Cortex of kidney (tissue), 1 donor: ENCODE results near the gene CALML4.

Experiments
- DNase-seq: peaks from one replicate; lab custom pipeline; 2025; lab: John Stamatoyannopoulos, UW

Gene CALML4

DNA sequence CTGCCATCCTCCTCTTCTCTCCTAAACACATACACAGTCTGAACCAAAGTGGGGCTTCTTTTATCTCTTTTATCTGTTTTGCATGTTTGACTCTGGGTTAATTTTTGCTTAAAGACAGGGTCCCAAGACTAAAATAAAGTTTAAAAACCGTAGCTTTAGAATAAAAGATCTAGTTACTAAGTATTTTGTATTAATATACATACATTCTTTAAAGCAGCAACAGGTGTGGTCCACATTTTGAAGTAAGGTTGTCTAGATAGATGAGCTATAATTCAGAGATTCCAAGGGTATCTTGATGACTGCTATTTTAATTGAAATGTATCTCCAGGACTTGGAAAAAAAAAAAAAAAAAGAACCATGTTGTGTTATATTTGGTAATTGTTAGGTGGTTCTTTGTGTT lies 61.3 kb downstream of the CALML4 start:
- DNase-seq = no peak

DNA sequence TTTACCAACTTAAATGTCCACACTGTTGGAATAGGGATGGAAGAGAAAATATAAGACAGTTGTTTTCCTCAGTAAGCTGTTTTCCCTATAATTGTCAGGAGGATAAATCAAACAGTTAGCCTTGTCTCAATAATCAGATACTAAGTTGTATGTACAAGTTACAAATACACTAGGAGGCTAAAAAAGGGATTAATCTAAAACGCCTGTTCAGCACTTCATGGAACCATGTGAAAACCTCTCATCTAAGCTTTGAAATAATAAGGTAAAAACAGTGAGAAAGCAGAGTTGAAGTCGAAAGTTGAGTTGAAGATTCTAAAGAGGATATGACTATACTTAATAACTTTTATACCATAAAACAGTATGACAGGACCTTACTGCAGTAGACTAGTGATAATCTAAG lies 62.0 kb downstream of the CALML4 start:
- DNase-seq = no peak
